GM19043 (cell line): ENCODE measurements around the gene GREB1L.
"Not testable (repeated sequence)": the region's sequence is repeated elsewhere in the genome, so short reads cannot be mapped to it uniquely, and the experiment has no call there.

Source experiments
- ATAC-seq: cut with Tn5 transposase; IDR thresholded peaks from one replicate; pipeline ENCODE4 v1.9.1; 2021; ENCODE audit warnings: low read depth; ENCODE audit not compliant: unreplicated experiment

The GREB1L gene

DNA sequence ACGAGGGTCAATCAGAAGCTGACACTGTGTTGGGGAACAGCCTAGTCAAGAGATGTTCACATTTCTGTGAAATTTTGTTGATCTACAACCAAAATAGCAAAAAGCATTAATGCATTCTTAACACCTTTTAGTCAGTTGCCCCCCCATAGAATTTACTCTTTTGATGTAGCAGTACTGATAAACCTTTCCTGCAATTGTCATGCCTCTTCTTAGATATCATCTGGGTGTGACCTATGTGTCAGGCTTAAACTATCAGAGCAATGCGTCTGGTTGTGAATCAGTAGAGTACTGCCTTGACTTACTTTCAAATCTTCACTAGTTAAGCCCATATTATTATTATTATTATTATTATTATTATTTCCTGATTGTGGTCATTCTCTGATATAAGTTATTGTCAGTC is 61.9 kb downstream of the GREB1L start:
- no peak for ATAC-seq

DNA sequence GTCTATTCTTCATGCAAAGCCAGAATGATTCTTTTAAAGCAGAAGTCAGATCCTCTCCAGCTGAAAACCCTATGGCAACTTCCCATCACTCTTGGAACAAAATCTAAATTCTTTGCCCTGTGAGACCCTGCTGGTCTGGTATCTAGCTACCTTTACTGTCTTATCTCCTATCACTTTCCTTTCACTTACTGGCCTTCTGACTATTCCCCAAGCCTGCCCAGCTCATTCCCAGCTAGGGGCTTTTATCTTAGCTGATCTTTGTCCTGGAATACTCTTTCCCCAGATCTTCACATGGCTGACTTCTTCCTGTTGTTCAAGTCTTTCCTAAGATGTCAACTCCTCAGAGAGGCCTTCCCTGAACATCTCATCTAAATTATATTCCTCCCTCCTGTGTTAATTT is 63.6 kb downstream of the GREB1L start:
- ATAC-seq, result no peak

- ATAC-seq, result no peak
These were observed 64.3 kb downstream of the GREB1L start for GRCh38 chr18:21306368-21306767.

DNA sequence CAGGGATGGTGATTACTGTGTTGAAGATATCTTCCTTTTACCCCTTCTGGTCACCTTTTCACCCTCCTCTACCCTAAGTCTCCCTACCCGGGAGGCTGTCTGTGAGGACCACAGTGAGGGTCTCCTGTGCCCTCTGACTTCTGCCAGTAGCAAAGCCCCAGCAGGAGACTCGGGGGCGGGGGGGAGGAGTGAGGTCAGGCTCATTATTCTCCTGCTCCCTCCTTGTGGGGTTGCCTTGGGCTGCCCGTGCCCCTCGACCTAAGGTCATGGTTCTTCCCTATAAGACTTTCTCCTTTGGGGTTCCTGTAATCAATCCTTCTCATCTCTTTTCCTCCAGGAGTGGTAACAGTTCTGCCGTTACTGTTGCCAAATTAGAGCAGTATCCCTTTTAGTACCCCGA is 65.5 kb downstream of the GREB1L start:
- no peak for ATAC-seq

DNA sequence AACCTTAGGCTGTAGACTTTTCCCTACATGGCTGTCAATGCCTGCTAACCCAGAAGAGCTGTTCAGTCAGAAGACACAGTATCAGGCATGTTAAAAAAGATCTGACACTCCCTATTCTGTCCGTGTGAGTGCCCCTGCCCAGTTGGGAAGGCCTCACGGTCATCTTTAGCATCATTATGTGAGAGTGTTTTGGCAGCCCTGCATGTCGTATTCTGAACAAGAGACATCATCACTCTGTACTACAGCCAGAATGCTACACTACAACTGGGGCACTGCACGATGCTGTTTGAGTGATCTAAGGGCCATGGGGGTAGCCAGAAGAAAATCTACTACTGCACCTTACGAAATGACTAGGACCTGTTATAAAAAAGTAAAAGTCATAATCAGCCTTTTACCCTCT is 67.2 kb downstream of the GREB1L start:
- ATAC-seq, result no peak

DNA sequence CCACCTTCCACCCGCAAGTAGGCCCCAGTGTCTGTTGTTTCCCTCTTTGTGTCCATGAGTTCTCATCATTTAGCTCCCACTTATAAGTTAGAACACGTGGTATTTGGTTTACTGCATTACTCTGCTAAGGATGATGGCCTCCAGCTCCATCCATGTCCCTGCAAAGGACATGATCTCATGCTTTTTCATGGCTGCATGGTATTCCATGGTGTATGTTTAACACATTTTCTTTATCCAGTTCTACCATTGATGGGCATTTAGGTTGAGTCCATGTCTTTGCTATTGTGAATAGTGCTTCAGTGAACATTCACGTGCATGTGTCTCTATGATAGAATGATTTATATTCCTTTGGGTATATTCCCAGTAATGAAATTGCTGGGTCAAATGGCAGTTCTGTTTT is 69.9 kb downstream of the GREB1L start:
- ATAC-seq, result not testable (repeated sequence)

DNA sequence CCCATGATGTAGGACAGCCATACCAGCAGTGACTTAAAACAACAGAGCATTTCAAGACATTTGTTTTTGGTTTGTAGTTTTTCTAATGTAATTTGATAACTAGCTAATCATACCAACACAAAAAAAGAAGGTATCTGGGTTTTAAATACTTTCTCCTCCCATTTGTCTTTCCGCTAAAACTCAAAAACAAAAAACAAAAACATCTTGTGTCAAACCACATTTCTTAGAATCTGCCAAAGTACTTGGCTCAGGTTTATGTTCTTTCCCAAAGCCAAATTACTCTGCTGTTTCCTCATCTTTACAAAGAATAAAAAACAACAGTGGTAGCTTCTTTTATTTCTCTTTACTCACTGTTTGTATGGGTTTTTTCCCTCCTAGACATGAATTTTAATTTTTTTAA is 71.5 kb downstream of the GREB1L start:
- no peak for ATAC-seq

DNA sequence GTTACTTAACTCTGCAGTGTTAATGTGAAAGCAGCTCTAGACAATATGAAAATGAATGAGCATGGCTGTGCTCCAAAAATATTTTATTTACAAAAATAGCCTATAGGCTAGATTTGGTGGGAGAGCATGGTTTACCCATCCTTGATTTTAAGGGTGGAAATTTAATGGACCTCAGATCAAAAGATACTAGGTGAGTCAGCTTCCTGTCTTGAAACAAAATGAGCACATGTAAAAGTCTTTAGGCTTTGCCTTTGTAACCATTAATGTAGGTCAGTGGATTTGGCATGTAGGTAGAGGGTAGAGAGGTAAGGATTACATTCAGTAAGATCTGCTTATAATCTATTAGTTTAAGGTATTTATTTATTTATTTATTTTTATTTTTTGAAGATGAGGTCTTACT is 72.7 kb downstream of the GREB1L start:
- no peak for ATAC-seq

- ATAC-seq, result not testable (repeated sequence)
These were observed 73.1 kb downstream of the GREB1L start for GRCh38 chr18:21315126-21315525.

DNA sequence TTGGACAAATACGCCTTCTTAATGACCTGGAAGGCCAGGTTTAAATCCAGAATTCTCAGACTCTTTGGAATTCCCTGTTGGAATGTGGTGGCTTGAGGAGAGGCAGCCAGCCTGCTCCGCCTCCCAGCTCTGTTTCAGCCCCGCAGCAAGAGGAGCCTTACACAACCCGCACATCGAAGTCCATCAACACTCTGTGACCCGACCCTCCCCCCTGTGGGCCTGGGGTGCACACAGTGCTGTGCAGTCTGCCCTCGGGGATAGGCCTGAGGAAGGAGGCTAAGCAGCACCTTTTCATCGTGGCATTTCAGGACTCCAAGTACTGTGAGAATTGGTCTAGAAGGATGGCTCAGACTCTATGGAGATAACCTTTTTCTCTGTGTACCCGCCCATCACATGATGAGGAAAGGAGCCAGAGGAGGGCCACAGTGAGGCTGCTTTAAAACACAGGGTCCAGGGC is 73.7 kb downstream of the GREB1L start:
- ATAC-seq, result no peak

DNA sequence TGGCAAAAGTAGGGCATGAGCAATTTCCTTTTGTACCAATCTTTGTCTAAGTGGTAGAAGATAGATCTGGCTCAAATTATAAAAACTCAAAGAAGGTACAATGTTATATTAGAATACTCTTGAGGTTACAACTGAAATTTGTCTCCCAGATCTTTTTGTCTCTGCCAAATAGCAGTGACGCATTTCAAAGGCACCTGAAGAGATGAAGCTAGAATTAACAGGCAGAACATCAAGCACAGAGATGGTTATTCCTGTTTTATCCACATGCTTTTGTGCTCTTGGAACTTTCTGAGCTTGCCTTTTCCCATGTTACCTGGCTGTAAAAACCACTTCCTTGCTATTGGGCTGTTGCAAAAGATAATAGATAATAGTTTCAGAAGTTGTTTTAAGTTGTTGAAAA is 74.3 kb downstream of the GREB1L start:
- no peak for ATAC-seq

DNA sequence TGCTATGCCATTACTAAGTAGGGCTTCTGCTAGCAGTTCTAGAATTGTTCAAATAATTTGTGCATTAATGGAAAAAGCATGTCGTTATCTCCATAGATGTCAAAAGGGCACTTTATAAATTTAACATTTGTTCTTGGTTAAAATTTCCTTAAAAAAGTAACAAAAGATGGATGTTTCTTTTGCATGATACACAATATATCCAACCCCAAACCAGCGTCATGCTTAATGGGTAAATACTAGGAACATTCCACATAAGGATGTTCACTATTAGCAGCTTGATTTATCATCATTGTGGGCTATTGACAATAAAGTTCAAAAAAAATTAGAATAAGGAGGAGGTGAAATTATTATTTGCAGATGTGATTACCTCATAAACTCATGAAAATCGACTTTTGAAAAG is 79.7 kb downstream of the GREB1L start:
- no peak for ATAC-seq

- ATAC-seq, result no peak
These were observed 85.1 kb downstream of the GREB1L start for GRCh38 chr18:21327101-21327500.

DNA sequence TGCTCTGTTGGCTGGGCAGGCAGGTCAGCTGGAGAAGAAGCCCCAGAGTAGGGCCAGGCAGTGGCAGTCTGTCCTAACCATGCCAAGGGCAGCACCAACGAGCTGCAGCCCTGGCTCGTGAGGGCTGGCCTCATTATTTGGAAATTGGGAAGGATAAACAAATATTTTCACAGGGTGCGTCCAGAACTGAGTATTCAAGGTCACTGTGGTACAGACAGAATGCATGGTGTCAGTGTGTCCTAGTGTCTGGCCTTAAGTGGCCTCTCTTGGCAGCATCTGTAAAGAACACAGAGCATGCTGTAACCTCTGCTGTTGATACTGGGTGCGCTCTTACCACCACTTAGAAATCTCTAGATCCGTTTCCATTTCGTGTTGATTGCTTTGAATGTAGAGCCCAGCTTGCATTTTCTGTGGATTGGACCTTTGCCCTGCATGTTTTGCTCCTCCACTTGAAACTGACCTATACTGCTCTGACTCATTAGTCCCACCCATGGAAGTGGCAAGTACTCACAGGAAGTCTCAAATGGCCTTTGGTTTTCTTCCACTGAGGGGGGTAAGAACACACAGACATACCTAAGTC is 88.2 kb downstream of the GREB1L start:
- no peak for ATAC-seq

DNA sequence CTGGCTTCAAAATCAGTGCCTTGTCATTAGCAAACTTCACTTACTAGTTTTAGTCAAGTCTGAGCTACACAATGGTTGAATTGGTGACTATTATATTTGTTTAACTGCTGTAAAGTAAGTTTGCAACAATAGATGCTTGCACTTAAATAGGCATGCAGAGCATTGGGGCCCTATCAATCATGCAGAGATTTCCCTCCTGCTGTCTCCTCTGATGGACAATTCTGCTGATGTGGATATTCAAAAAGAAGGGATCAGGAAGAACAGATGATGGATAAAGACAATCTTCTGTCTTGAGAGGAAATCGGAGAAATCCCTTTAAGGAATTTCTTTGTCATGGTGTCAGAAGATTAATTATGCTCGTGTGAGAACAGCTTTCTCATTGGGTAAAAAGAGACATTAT is 89.0 kb downstream of the GREB1L start:
- ATAC-seq, result no peak

- no peak for ATAC-seq
These were observed 94.0 kb downstream of the GREB1L start for GRCh38 chr18:21335927-21336488.

- ATAC-seq, result no peak
These were observed 94.8 kb downstream of the GREB1L start for GRCh38 chr18:21336846-21337245.

DNA sequence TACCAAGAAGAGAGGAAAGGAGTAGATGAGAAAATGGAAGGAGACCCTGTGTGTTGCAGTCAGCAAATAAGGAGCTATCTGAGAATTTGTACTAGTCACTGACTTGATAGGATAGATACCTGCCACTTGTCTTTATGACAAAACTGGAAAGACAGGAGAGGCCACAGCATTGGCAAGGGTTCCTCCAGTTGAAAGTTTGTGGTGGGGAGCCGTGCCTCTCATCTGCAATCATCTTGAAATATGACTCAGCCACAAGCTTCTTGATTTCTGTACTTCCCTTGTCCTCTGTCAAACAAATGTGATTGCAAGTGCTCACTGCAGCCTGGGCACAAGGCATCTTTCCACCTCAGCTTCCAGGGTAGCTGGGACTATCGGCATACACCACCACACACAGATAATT is 99.1 kb downstream of the GREB1L start:
- no peak for ATAC-seq

- ATAC-seq, result no peak
These were observed 100.3 kb downstream of the GREB1L start for GRCh38 chr18:21342372-21342771.

DNA sequence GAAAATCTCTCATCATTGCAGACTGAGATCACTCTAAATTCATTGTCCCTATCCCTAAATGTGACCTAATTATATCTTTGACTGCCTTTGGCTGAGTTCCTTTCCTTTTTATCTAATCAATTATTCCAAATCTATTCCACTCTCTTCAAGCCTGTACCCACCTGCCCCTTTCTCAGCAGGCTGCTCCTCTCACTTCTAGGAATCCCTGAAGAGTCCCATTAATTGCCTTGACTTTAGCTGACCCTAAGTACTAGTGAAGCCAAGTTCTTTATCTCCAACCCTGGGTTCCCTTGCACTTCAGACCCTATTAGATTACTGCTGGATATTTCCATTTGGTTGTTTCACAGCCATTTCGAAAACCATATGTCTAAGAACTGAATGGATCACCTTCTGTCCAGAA is 102.8 kb downstream of the GREB1L start:
- no peak for ATAC-seq

GRCh38 chr18:21345840-21346239 is 103.8 kb downstream of the GREB1L start:
- ATAC-seq, result no peak

- no peak for ATAC-seq
These were observed 117.7 kb downstream of the GREB1L start for GRCh38 chr18:21359746-21360145.
